ENCODE measurements around the gene RABGEF1.
A peak's percentile ranks its signal among the peaks of the same experiment; 100 is the strongest.
"Not testable (repeated sequence)": the region's sequence is repeated elsewhere in the genome, so short reads cannot be mapped to it uniquely, and the experiment has no call there.

RABGEF1 gene

GRCh38 chr7:66741710-66742049 is 1.1 kb downstream of the RABGEF1 start:
- H3K4me3 Mint-ChIP-seq = peak overlapping the region; percentile 97
- DNase-seq (ENCODE audit: low spot score in 2 of 2) (no peak), ATAC-seq (ENCODE audit: low read depth) (no peak)
- H3K4me1 Mint-ChIP-seq = peaks cover 21% of the 10 kb centered on the region
- H3K36me3 Mint-ChIP-seq = peaks cover 1% of the 10 kb centered on the region
- H3K9me3 Mint-ChIP-seq = no peaks in the 10 kb centered on the region
- no peak overlapping the region for H3K27ac Mint-ChIP-seq
- H3K27me3 Mint-ChIP-seq = no peaks in the 10 kb centered on the region

GRCh38 chr7:66742298-66742697 is 1.8 kb downstream of the RABGEF1 start:
- Mint-ChIP-seq H3K4me3 (peak overlapping the region; percentile 21), H3K4me1 (peaks cover 18% of the 10 kb centered on the region)

GRCh38 chr7:66743920-66744319 is 3.4 kb downstream of the RABGEF1 start:
- Mint-ChIP-seq H3K4me3 (no peak overlapping the region), H3K27me3 (no peaks in the 10 kb centered on the region), H3K9me3 (no peaks in the 10 kb centered on the region), H3K27ac (peak overlapping the region; percentile 28), H3K36me3 (peaks cover 6% of the 10 kb centered on the region), H3K4me1 (peaks cover 23% of the 10 kb centered on the region)
- DNase-seq (ENCODE audit: low spot score in 2 of 2) = no peak
- no peak for ATAC-seq (ENCODE audit: low read depth)

More at GRCh38 chr7:66742298-66742697, 1.8 kb downstream of the RABGEF1 start:
- not testable (repeated sequence) for H3K36me3 Mint-ChIP-seq; H3K27me3 Mint-ChIP-seq; ATAC-seq (ENCODE audit: low read depth); DNase-seq (ENCODE audit: low spot score in 2 of 2); H3K27ac Mint-ChIP-seq; H3K9me3 Mint-ChIP-seq

GRCh38 chr7:66747385-66747784 is 6.9 kb downstream of the RABGEF1 start:
- no peaks in the 10 kb centered on the region for H3K27me3 Mint-ChIP-seq

GRCh38 chr7:66747881-66748511 is 7.5 kb downstream of the RABGEF1 start:
- no peak for ATAC-seq (ENCODE audit: low read depth)
- DNase-seq (ENCODE audit: low spot score in 2 of 2) = no peak
- Mint-ChIP-seq H3K9me3 (no peaks in the 10 kb centered on the region), H3K27ac (no peak overlapping the region), H3K36me3 (peaks cover 6% of the 10 kb centered on the region), H3K27me3 (no peaks in the 10 kb centered on the region), H3K4me3 (peak overlapping the region; percentile 37), H3K4me1 (peaks cover 22% of the 10 kb centered on the region)

More at GRCh38 chr7:66747385-66747784, 6.9 kb downstream of the RABGEF1 start:
- peaks cover 22% of the 10 kb centered on the region for H3K4me1 Mint-ChIP-seq
- H3K36me3 Mint-ChIP-seq = peaks cover 6% of the 10 kb centered on the region
- H3K27ac Mint-ChIP-seq = no peak overlapping the region
- H3K9me3 Mint-ChIP-seq = no peaks in the 10 kb centered on the region
- no peak for DNase-seq (ENCODE audit: low spot score in 2 of 2)
- no peak overlapping the region for H3K4me3 Mint-ChIP-seq
- no peak for ATAC-seq (ENCODE audit: low read depth)

- ATAC-seq (ENCODE audit: low read depth) = peak; percentile 39
- Mint-ChIP-seq H3K4me1 (peaks cover 23% of the 10 kb centered on the region), H3K9me3 (no peaks in the 10 kb centered on the region), H3K27ac (peak overlapping the region; percentile 47), H3K4me3 (peak overlapping the region; percentile 39), H3K27me3 (no peaks in the 10 kb centered on the region), H3K36me3 (peaks cover 6% of the 10 kb centered on the region)
- DNase-seq (ENCODE audit: low spot score in 2 of 2) = no peak
Observed at GRCh38 chr7:66748791-66749190, 8.3 kb downstream of the RABGEF1 start.

GRCh38 chr7:66751945-66752344 is 11.4 kb downstream of the RABGEF1 start:
- H3K4me3 Mint-ChIP-seq = no peak overlapping the region
- DNase-seq (ENCODE audit: low spot score in 2 of 2) = no peak
- no peak overlapping the region for H3K27ac Mint-ChIP-seq
- no peak for ATAC-seq (ENCODE audit: low read depth)
- H3K36me3 Mint-ChIP-seq = peaks cover 6% of the 10 kb centered on the region
- no peaks in the 10 kb centered on the region for H3K9me3 Mint-ChIP-seq
- peaks cover 27% of the 10 kb centered on the region for H3K4me1 Mint-ChIP-seq
- H3K27me3 Mint-ChIP-seq = no peaks in the 10 kb centered on the region

- ATAC-seq (ENCODE audit: low read depth) (no peak), DNase-seq (ENCODE audit: low spot score in 2 of 2) (no peak)
- Mint-ChIP-seq H3K36me3 (peaks cover 3% of the 10 kb centered on the region), H3K27ac (no peak overlapping the region), H3K9me3 (no peaks in the 10 kb centered on the region), H3K27me3 (no peaks in the 10 kb centered on the region), H3K4me3 (no peak overlapping the region), H3K4me1 (peaks cover 25% of the 10 kb centered on the region)
Observed at GRCh38 chr7:66754541-66754940, 14.0 kb downstream of the RABGEF1 start.

- H3K27me3 Mint-ChIP-seq; ATAC-seq (ENCODE audit: low read depth); H3K4me3 Mint-ChIP-seq: not testable (repeated sequence)
Observed at GRCh38 chr7:66755059-66755458, 14.5 kb downstream of the RABGEF1 start.

GRCh38 chr7:66756227-66756626 is 15.7 kb downstream of the RABGEF1 start:
- H3K4me1 Mint-ChIP-seq = peaks cover 23% of the 10 kb centered on the region
- not testable (repeated sequence) for H3K4me3 Mint-ChIP-seq; H3K27me3 Mint-ChIP-seq; ATAC-seq (ENCODE audit: low read depth); H3K27ac Mint-ChIP-seq; H3K36me3 Mint-ChIP-seq; H3K9me3 Mint-ChIP-seq; DNase-seq (ENCODE audit: low spot score in 2 of 2)

More at GRCh38 chr7:66755059-66755458, 14.5 kb downstream of the RABGEF1 start:
- not testable (repeated sequence) for DNase-seq (ENCODE audit: low spot score in 2 of 2); H3K36me3 Mint-ChIP-seq; H3K9me3 Mint-ChIP-seq; H3K27ac Mint-ChIP-seq
- peaks cover 24% of the 10 kb centered on the region for H3K4me1 Mint-ChIP-seq

- no peak overlapping the region for H3K4me3 Mint-ChIP-seq
- no peaks in the 10 kb centered on the region for H3K27me3 Mint-ChIP-seq
- H3K36me3 Mint-ChIP-seq = peaks cover 5% of the 10 kb centered on the region
- no peak overlapping the region for H3K27ac Mint-ChIP-seq
- no peak for DNase-seq (ENCODE audit: low spot score in 2 of 2)
- ATAC-seq (ENCODE audit: low read depth) = no peak
- H3K9me3 Mint-ChIP-seq = no peaks in the 10 kb centered on the region
- H3K4me1 Mint-ChIP-seq = peaks cover 22% of the 10 kb centered on the region
Observed at GRCh38 chr7:66756889-66757288, 16.4 kb downstream of the RABGEF1 start.

GRCh38 chr7:66757939-66758338 is 17.4 kb downstream of the RABGEF1 start:
- ATAC-seq (ENCODE audit: low read depth) (no peak), DNase-seq (ENCODE audit: low spot score in 2 of 2) (no peak)
- no peak overlapping the region for H3K27ac Mint-ChIP-seq
- H3K36me3 Mint-ChIP-seq = peaks cover 5% of the 10 kb centered on the region
- H3K4me3 Mint-ChIP-seq = no peak overlapping the region
- H3K9me3 Mint-ChIP-seq = no peaks in the 10 kb centered on the region
- H3K27me3 Mint-ChIP-seq = no peaks in the 10 kb centered on the region
- peaks cover 19% of the 10 kb centered on the region for H3K4me1 Mint-ChIP-seq

- ATAC-seq (ENCODE audit: low read depth) (peak; percentile 84), DNase-seq (ENCODE audit: low spot score in 2 of 2) (no peak)
- Mint-ChIP-seq H3K27ac (peak overlapping the region; percentile 91), H3K27me3 (no peaks in the 10 kb centered on the region), H3K4me3 (no peak overlapping the region), H3K36me3 (peaks cover 10% of the 10 kb centered on the region), H3K9me3 (peaks cover 2% of the 10 kb centered on the region), H3K4me1 (peaks cover 20% of the 10 kb centered on the region)
Observed at GRCh38 chr7:66758950-66759628, 18.6 kb downstream of the RABGEF1 start.

- H3K9me3 Mint-ChIP-seq; H3K4me3 Mint-ChIP-seq; ATAC-seq (ENCODE audit: low read depth); DNase-seq (ENCODE audit: low spot score in 2 of 2); H3K27me3 Mint-ChIP-seq: not testable (repeated sequence)
- Mint-ChIP-seq H3K4me1 (peaks cover 29% of the 10 kb centered on the region), H3K36me3 (peaks cover 10% of the 10 kb centered on the region), H3K27ac (peak overlapping the region; percentile 1)
Observed at GRCh38 chr7:66763183-66763582, 22.6 kb downstream of the RABGEF1 start.
